ENCODE measurements around the gene PAX7. TPM values are rescaled to one million over a fixed set of nuclear protein-coding genes. Genes with fewer than 3 reads are reported as not detected.

Gene PAX7
- total and polyA plus RNA-seq, 2 experiments from 2014 or later: 0.03 TPM; not detected in 1

DNA sequence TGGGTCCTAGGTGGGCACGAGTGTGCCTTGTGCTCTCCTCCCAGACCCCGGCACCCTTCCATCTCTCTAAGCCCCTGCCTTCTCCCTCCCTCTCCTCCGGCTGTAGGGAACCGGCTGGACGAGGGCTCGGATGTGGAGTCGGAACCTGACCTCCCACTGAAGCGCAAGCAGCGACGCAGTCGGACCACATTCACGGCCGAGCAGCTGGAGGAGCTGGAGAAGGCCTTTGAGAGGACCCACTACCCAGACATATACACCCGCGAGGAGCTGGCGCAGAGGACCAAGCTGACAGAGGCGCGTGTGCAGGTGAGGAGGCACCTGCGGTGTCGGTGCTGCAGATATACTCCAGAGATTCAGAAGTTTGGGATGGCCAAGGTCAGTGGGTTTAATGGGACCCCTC, 61.0 kb downstream of the PAX7 start:
- Mint-ChIP-seq H3K27ac (no peak overlapping the region), H3K36me3 (ENCODE audit: low read depth) (no peaks in the 10 kb centered on the region), H3K27me3 (ENCODE audit: insufficient read depth, low read depth, poor library complexity) (peaks cover 18% of the 10 kb centered on the region), H3K4me3 (no peak overlapping the region), H3K9me3 (no peaks in the 10 kb centered on the region; the same call in 2 of the 3 replicates), H3K4me1 (peaks cover 11% of the 10 kb centered on the region)
- Histone ChIP-seq H3K4me2 (no peak overlapping the region), H4K20me1 (replicated peaks; ENCODE audit: insufficient read depth) (no peaks in the 10 kb centered on the region), H3K79me2 (replicated peaks; ENCODE audit: insufficient read depth) (no peaks in the 10 kb centered on the region), H3F3A (replicated peaks; ENCODE audit: low read depth) (no peaks in the 10 kb centered on the region), H3K27me3 (ENCODE audit: insufficient read depth) (peaks cover 15% of the 10 kb centered on the region; the same call in 1 of the 2 replicates), H3K27ac (ENCODE audit: low read depth) (no peak overlapping the region), H3K4me3 (no peak overlapping the region), H3K4me1 (ENCODE audit: insufficient read depth) (0 out of 2 replicates have a peak, but pooled peaks cover 3% of the 10 kb centered on the region), H2AFZ (no peak overlapping the region), H3K36me3 (ENCODE audit: insufficient read depth) (no peaks in the 10 kb centered on the region), H3K9me2 (ENCODE audit: insufficient read depth) (no peaks in the 10 kb centered on the region)
- DNase-seq (ENCODE audit: low spot score): no peak
- no peak for TF ChIP-seq STAT1 (IDR thresholded peaks at IDR 0.05; ENCODE audit: unreplicated experiment)
- TF ChIP-seq NANOG (IDR thresholded peaks at IDR 0.05; ENCODE audit: borderline replicate concordance): no peak
- TF ChIP-seq, protein P1, sequence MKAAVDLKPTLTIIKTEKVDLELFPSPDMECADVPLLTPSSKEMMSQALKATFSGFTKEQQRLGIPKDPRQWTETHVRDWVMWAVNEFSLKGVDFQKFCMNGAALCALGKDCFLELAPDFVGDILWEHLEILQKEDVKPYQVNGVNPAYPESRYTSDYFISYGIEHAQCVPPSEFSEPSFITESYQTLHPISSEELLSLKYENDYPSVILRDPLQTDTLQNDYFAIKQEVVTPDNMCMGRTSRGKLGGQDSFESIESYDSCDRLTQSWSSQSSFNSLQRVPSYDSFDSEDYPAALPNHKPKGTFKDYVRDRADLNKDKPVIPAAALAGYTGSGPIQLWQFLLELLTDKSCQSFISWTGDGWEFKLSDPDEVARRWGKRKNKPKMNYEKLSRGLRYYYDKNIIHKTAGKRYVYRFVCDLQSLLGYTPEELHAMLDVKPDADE (IDR thresholded peaks at IDR 0.05): no peak
- TF ChIP-seq CREB1 (CRISPR knock-in tag; IDR thresholded peaks at IDR 0.05; ENCODE audit: low read depth): no peak
- TF ChIP-seq, protein P2, sequence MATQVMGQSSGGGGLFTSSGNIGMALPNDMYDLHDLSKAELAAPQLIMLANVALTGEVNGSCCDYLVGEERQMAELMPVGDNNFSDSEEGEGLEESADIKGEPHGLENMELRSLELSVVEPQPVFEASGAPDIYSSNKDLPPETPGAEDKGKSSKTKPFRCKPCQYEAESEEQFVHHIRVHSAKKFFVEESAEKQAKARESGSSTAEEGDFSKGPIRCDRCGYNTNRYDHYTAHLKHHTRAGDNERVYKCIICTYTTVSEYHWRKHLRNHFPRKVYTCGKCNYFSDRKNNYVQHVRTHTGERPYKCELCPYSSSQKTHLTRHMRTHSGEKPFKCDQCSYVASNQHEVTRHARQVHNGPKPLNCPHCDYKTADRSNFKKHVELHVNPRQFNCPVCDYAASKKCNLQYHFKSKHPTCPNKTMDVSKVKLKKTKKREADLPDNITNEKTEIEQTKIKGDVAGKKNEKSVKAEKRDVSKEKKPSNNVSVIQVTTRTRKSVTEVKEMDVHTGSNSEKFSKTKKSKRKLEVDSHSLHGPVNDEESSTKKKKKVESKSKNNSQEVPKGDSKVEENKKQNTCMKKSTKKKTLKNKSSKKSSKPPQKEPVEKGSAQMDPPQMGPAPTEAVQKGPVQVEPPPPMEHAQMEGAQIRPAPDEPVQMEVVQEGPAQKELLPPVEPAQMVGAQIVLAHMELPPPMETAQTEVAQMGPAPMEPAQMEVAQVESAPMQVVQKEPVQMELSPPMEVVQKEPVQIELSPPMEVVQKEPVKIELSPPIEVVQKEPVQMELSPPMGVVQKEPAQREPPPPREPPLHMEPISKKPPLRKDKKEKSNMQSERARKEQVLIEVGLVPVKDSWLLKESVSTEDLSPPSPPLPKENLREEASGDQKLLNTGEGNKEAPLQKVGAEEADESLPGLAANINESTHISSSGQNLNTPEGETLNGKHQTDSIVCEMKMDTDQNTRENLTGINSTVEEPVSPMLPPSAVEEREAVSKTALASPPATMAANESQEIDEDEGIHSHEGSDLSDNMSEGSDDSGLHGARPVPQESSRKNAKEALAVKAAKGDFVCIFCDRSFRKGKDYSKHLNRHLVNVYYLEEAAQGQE (IDR thresholded peaks at IDR 0.05; ENCODE audit: unreplicated experiment): no peak
- TF ChIP-seq, protein P3, sequence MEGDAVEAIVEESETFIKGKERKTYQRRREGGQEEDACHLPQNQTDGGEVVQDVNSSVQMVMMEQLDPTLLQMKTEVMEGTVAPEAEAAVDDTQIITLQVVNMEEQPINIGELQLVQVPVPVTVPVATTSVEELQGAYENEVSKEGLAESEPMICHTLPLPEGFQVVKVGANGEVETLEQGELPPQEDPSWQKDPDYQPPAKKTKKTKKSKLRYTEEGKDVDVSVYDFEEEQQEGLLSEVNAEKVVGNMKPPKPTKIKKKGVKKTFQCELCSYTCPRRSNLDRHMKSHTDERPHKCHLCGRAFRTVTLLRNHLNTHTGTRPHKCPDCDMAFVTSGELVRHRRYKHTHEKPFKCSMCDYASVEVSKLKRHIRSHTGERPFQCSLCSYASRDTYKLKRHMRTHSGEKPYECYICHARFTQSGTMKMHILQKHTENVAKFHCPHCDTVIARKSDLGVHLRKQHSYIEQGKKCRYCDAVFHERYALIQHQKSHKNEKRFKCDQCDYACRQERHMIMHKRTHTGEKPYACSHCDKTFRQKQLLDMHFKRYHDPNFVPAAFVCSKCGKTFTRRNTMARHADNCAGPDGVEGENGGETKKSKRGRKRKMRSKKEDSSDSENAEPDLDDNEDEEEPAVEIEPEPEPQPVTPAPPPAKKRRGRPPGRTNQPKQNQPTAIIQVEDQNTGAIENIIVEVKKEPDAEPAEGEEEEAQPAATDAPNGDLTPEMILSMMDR (conservative IDR thresholded peaks at IDR 0.05; ENCODE audit: low read depth in 2 of 2): no peak
- TF ChIP-seq EZH2 (IDR thresholded peaks at IDR 0.05; ENCODE audit: low read depth, unreplicated experiment): no peak
- TF ChIP-seq POLR2AphosphoS5 (IDR thresholded peaks at IDR 0.05; ENCODE audit: low read depth): no peak
- TF ChIP-seq JUNB (IDR thresholded peaks at IDR 0.05; ENCODE audit: unreplicated experiment): no peak
- TF ChIP-seq ZNF114 (CRISPR knock-in tag; IDR thresholded peaks at IDR 0.05): no peak
- TF ChIP-seq EZH2phosphoT487 (IDR thresholded peaks at IDR 0.05; ENCODE audit: unreplicated experiment): no peak
- no peak for TF ChIP-seq ZNF331 (CRISPR knock-in tag; IDR thresholded peaks at IDR 0.05; ENCODE audit: low read depth)
- TF ChIP-seq, protein P4, sequence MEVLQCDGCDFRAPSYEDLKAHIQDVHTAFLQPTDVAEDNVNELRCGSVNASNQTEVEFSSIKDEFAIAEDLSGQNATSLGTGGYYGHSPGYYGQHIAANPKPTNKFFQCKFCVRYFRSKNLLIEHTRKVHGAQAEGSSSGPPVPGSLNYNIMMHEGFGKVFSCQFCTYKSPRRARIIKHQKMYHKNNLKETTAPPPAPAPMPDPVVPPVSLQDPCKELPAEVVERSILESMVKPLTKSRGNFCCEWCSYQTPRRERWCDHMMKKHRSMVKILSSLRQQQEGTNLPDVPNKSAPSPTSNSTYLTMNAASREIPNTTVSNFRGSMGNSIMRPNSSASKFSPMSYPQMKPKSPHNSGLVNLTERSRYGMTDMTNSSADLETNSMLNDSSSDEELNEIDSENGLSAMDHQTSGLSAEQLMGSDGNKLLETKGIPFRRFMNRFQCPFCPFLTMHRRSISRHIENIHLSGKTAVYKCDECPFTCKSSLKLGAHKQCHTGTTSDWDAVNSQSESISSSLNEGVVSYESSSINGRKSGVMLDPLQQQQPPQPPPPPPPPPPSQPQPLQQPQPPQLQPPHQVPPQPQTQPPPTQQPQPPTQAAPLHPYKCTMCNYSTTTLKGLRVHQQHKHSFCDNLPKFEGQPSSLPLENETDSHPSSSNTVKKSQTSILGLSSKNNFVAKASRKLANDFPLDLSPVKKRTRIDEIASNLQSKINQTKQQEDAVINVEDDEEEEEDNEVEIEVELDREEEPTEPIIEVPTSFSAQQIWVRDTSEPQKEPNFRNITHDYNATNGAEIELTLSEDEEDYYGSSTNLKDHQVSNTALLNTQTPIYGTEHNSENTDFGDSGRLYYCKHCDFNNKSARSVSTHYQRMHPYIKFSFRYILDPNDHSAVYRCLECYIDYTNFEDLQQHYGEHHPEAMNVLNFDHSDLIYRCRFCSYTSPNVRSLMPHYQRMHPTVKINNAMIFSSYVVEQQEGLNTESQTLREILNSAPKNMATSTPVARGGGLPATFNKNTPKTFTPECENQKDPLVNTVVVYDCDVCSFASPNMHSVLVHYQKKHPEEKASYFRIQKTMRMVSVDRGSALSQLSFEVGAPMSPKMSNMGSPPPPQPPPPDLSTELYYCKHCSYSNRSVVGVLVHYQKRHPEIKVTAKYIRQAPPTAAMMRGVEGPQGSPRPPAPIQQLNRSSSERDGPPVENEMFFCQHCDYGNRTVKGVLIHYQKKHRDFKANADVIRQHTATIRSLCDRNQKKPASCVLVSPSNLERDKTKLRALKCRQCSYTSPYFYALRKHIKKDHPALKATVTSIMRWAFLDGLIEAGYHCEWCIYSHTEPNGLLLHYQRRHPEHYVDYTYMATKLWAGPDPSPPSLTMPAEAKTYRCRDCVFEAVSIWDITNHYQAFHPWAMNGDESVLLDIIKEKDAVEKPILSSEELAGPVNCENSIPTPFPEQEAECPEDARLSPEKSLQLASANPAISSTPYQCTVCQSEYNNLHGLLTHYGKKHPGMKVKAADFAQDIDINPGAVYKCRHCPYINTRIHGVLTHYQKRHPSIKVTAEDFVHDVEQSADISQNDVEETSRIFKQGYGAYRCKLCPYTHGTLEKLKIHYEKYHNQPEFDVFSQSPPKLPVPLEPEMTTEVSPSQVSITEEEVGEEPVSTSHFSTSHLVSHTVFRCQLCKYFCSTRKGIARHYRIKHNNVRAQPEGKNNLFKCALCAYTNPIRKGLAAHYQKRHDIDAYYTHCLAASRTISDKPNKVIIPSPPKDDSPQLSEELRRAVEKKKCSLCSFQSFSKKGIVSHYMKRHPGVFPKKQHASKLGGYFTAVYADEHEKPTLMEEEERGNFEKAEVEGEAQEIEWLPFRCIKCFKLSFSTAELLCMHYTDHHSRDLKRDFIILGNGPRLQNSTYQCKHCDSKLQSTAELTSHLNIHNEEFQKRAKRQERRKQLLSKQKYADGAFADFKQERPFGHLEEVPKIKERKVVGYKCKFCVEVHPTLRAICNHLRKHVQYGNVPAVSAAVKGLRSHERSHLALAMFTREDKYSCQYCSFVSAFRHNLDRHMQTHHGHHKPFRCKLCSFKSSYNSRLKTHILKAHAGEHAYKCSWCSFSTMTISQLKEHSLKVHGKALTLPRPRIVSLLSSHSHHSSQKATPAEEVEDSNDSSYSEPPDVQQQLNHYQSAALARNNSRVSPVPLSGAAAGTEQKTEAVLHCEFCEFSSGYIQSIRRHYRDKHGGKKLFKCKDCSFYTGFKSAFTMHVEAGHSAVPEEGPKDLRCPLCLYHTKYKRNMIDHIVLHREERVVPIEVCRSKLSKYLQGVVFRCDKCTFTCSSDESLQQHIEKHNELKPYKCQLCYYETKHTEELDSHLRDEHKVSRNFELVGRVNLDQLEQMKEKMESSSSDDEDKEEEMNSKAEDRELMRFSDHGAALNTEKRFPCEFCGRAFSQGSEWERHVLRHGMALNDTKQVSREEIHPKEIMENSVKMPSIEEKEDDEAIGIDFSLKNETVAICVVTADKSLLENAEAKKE (CRISPR knock-in tag; IDR thresholded peaks at IDR 0.05): no peak
- no peak for ATAC-seq
